K562 (cell line): ENCODE results near the gene CPNE1. TPM values are rescaled to one million over a fixed set of nuclear protein-coding genes. Genes with fewer than 3 reads are reported as not detected.

Source experiments
- BRD4 ChIP-seq: fragments of 200-600 bp; sonication (generic); IDR thresholded peaks from 2 replicates; pipeline ENCODE4 v1.6.1; 2017; ENCODE audit warnings: inconsistent platforms
- GATA2 ChIP-seq: sonication (generic); formaldehyde crosslinking; IDR thresholded peaks from 2 replicates; pipeline ENCODE4 v1.4.0; 2020; ENCODE audit warnings: mild to moderate bottlenecking, missing genetic modification reagents
- KDM5B ChIP-seq: fragments of 200-600 bp; sonication (generic); IDR thresholded peaks from 2 replicates; pipeline ENCODE4 v1.6.1; 2012; ENCODE audit warnings: low read depth, mild to moderate bottlenecking, moderate library complexity, low read length, control low read depth, inconsistent platforms; ENCODE audit not compliant: insufficient replicate concordance
- MEF2A ChIP-seq: IDR thresholded peaks from 2 replicates; pipeline ENCODE4 v1.6.1; 2011; ENCODE audit warnings: low read depth, mild to moderate bottlenecking, low read length, moderate library complexity; ENCODE audit not compliant: control insufficient read depth
- NFE2 ChIP-seq: IDR thresholded peaks from 2 replicates; pipeline ENCODE4 v1.6.1; 2014; ENCODE audit warnings: antibody characterized with exemption, low read depth
- NR0B1 ChIP-seq: fragments of 450-650 bp; IDR thresholded peaks from one replicate; pipeline ENCODE4 v1.6.1; 2018; ENCODE audit warnings: mild to moderate bottlenecking, moderate library complexity; ENCODE audit not compliant: partially characterized antibody
- POLR2AphosphoS2 ChIP-seq: IDR thresholded peaks from 2 replicates; pipeline ENCODE4 v1.6.1; 2012; ENCODE audit warnings: low read length, improper control_type of control experiment
- RAD51 ChIP-seq: fragments of 450-650 bp; IDR thresholded peaks from 2 replicates; pipeline ENCODE4 v1.7.1; 2016; ENCODE audit warnings: low read depth, mild to moderate bottlenecking, borderline replicate concordance
- RBBP5 ChIP-seq: fragments of 200-600 bp; sonication (generic); IDR thresholded peaks from 2 replicates; pipeline ENCODE4 v1.6.1; 2012; ENCODE audit warnings: borderline replicate concordance, mild to moderate bottlenecking, low read length, control low read depth, inconsistent platforms; ENCODE audit not compliant: insufficient read depth, poor library complexity, severe bottlenecking
- RFX1 ChIP-seq: fragments of 450-650 bp; IDR thresholded peaks from 2 replicates; pipeline ENCODE4 v1.6.1; 2016; ENCODE audit warnings: mild to moderate bottlenecking, moderate library complexity
- SMAD2 ChIP-seq: fragments of 150-350 bp; IDR thresholded peaks from 2 replicates; pipeline ENCODE4 v1.6.1; 2014; ENCODE audit warnings: low read depth, mild to moderate bottlenecking, low read length
- SPI1 ChIP-seq: IDR thresholded peaks from 2 replicates; pipeline ENCODE4 v1.6.1; 2011; ENCODE audit warnings: low read depth, low read length, control low read depth, borderline replicate concordance
- TCF7L2 ChIP-seq: fragments of 150-350 bp; IDR thresholded peaks from 2 replicates; pipeline ENCODE4 v1.6.1; 2016; ENCODE audit warnings: low read depth, mild to moderate bottlenecking, low read length, moderate library complexity
- ZBTB12 ChIP-seq: fragments of 250-450 bp; sonication (Bioruptor Pico); IDR thresholded peaks from 2 replicates; pipeline ENCODE4 v1.4.0; 2020
- ZNF407 ChIP-seq: fragments of 450-650 bp; IDR thresholded peaks from 2 replicates; pipeline ENCODE4 v1.6.1; 2016; ENCODE audit warnings: low read depth
- ZNF766 ChIP-seq: fragments of 200-800 bp; sonication (Bioruptor generic); conservative IDR thresholded peaks from 2 replicates; pipeline ENCODE4 v1.6.1; 2016; ENCODE audit warnings: missing genetic modification characterization, missing compliant biosample characterization
- polyA plus RNA-seq, 8 experiments: library from polyadenylated mRNA; depleted of rRNA in 4 of 8; stranded (reverse) in 5 of 8; unstranded in 3 of 8; fragments of >200 nt; fragmentation: Nextera tagmentation in 2 of 8; fragmentation: Illumina TruSeq in 1 of 8; extraction: Ambion mirVana in 2 of 8; extraction: Trizol in 1 of 8; gene quantifications; 2 replicates each; pipeline versions ENCODE4 v1.2.1 to v1.2.3, GENCODE V29; 2011 to 2014; ENCODE audit warnings: inconsistent platforms in 1 of 8, missing spikeins in 1 of 8
- total RNA-seq, 7 experiments: library from RNA; depleted of rRNA in 6 of 7; stranded (reverse); fragments of >200 nt in 6 of 7; fragmentation: Illumina TruSeq in 2 of 7; extraction: Trizol in 2 of 7; gene quantifications; 2 replicates each; pipeline versions ENCODE4 v1.2.1 to v1.2.3, GENCODE V29; 2011 to 2021; ENCODE audit warnings: low replicate concordance in 1 of 7

The CPNE1 gene
- total and polyA plus RNA-seq, 9 of the 15 experiments (the other 6 are each of a cell fraction or from before 2014, with no cell fraction given), result 42.1 to 102 (median 56.0) TPM

- TF ChIP-seq MEF2A (no peak), RFX1 (no peak), ZNF766 (CRISPR knock-in tag) (no peak), KDM5B (peak; percentile 64), SMAD2 (no peak), ZNF407 (no peak), SPI1 (no peak), GATA2 (CRISPR knock-in tag) (no peak), RBBP5 (peak; percentile 100), POLR2AphosphoS2 (no peak), NR0B1 (no peak), RAD51 (no peak), TCF7L2 (no peak), NFE2 (no peak; the same call in 1 of the 2 replicates), ZBTB12 (peak; percentile 88), BRD4 (0 out of 2 replicates have a peak, but pooled peaks have one; percentile 8)
Measured at GRCh38 chr20:35699127-35699956, 34.6 kb upstream of the CPNE1 start, which contains the start of the genes NFS1 and ROMO1 (continued).
